A673 (cell line): ENCODE measurements around the gene ZER1. TPM values are rescaled to one million over a fixed set of nuclear protein-coding genes. Genes with fewer than 3 reads are reported as not detected.

Experiments
- BruUV-seq: library from RNA; stranded (reverse); fragments of 400-500 nt; replicated peaks from 2 replicates; lab custom pipeline; 2021; lab: Mats Ljungman, UMichigan
- CTCF ChIA-PET: fragments of 300-600 bp; sonication (Branson Sonifier 250); formaldehyde crosslinking; loops from one replicate; lab custom pipeline; 2022; ENCODE audit warnings: antibody characterized with exemption; lab: Charles Lee
- POLR2A ChIA-PET: fragments of 300-600 bp; sonication (Branson Sonifier 250); formaldehyde crosslinking; loops from one replicate; lab custom pipeline; 2022; ENCODE audit warnings: antibody characterized with exemption; ENCODE audit not compliant: low non-redundant PET; lab: Charles Lee
- DNase-seq: peaks from one replicate; pipeline ENCODE4 v3.0.0-alpha.2; 2015; ENCODE audit warnings: low spot score
- H3K27ac ChIP-seq: fragments of 200-600 bp; sonication (generic); 2 replicates; pipeline ENCODE4 v1.5.1; 2016; ENCODE audit warnings: mixed run types, low read depth, mild to moderate bottlenecking, mixed read lengths, antibody characterized with exemption, low read length; ENCODE audit not compliant: poor library complexity, severe bottlenecking
- H3K27me3 ChIP-seq: fragments of 200-600 bp; sonication (generic); replicated peaks from 2 replicates; pipeline ENCODE4 v1.6.1; 2017; ENCODE audit warnings: mixed run types, low read depth, mild to moderate bottlenecking, mixed read lengths, antibody characterized with exemption, low read length; ENCODE audit not compliant: insufficient read depth, poor library complexity
- H3K36me3 ChIP-seq: fragments of 200-600 bp; sonication (generic); 2 replicates; pipeline ENCODE4 v1.6.1; 2016; ENCODE audit warnings: mixed run types, mild to moderate bottlenecking, mixed read lengths, antibody characterized with exemption, low read length; ENCODE audit not compliant: insufficient read depth, poor library complexity, severe bottlenecking
- H3K4me1 ChIP-seq: fragments of 200-600 bp; sonication (generic); 2 replicates; pipeline ENCODE4 v1.6.1; 2017; ENCODE audit warnings: mixed run types, mild to moderate bottlenecking, mixed read lengths, antibody characterized with exemption, low read length; ENCODE audit not compliant: insufficient read depth, poor library complexity, severe bottlenecking
- H3K4me3 ChIP-seq: fragments of 200-600 bp; sonication (generic); 2 replicates; pipeline ENCODE4 v1.5.1; 2016; ENCODE audit warnings: low read depth, mixed run types, mild to moderate bottlenecking, mixed read lengths, low read length; ENCODE audit not compliant: poor library complexity, severe bottlenecking
- H3K9me3 ChIP-seq: fragments of 200-600 bp; sonication (generic); 2 replicates; pipeline ENCODE4 v1.6.1; 2016; ENCODE audit warnings: mixed run types, low read depth, mild to moderate bottlenecking, mixed read lengths, antibody characterized with exemption, low read length; ENCODE audit not compliant: poor library complexity, severe bottlenecking
- CTCF ChIP-seq: fragments of 300-800, 200-600 bp; sonication (generic); conservative IDR thresholded peaks from 2 replicates; pipeline ENCODE4 v1.5.1; 2017; ENCODE audit warnings: low read depth, mild to moderate bottlenecking, antibody characterized with exemption, low read length, moderate library complexity, mixed read lengths
- EZH2 ChIP-seq: fragments of 200-600 bp; sonication (generic); IDR thresholded peaks from 2 replicates; pipeline ENCODE4 v1.6.1; 2017; ENCODE audit warnings: borderline replicate concordance, low read depth, mild to moderate bottlenecking, mixed read lengths, antibody characterized with exemption, low read length; ENCODE audit not compliant: poor library complexity, severe bottlenecking
- intact Hi-C: fragments of 100-400 bp; cut with micrococcal nuclease; formaldehyde crosslinking; loops from one replicate; pipeline ENCODE4 v1.10.0; 2022; ENCODE audit not compliant: unreplicated experiment
- total RNA-seq: library from RNA; stranded (reverse); gene quantifications from 2 replicates; pipeline ENCODE4 v1.2.3, GENCODE V29; 2021

ZER1 gene
- total RNA-seq, 1 experiment from 2014 or later: 12.9 TPM

GRCh38 chr9:128703616-128704355 lies 67.9 kb downstream of the ZER1 start:
- Histone ChIP-seq H3K4me3 (peak overlapping the region; percentile 82), H3K9me3 (no peaks in the 10 kb centered on the region), H3K36me3 (peaks cover 3% of the 10 kb centered on the region), H3K27me3 (no peaks in the 10 kb centered on the region), H3K4me1 (peaks cover 5% of the 10 kb centered on the region), H3K27ac (peak overlapping the region; percentile 76)
- TF ChIP-seq CTCF: no peak
- TF ChIP-seq EZH2: no peak
- intact Hi-C loops: loop anchor here (5.0 kb wide), 1 partner anchor 56 kb away; no protein-coding TSS in a partner anchor
- no peak for DNase-seq
- ChIA-PET CTCF (no interaction called here), POLR2A (no interaction called here)
- BruUV-seq: no TSS peak

- Histone ChIP-seq H3K27ac (peak overlapping the region; percentile 76), H3K4me1 (peaks cover 5% of the 10 kb centered on the region), H3K27me3 (no peaks in the 10 kb centered on the region), H3K36me3 (peaks cover 3% of the 10 kb centered on the region), H3K4me3 (peak overlapping the region; percentile 82), H3K9me3 (no peaks in the 10 kb centered on the region)
- intact Hi-C loops: loop anchor here (5.0 kb wide), 1 partner anchor 56 kb away; no protein-coding TSS in a partner anchor
- DNase-seq: peak; percentile 73
- POLR2A ChIA-PET: no interaction called here
- TF ChIP-seq CTCF (no peak), EZH2 (no peak)
- CTCF ChIA-PET: no interaction called here
- BruUV-seq: no TSS peak
These were observed 68.6 kb downstream of the ZER1 start for GRCh38 chr9:128702949-128703615.

- H3K4me3 ChIP-seq: peak within 1 kb of the TSS; percentile 82
- ChIA-PET POLR2A (interaction anchor here (0.7 kb wide), 1 partner anchor 117 kb away, joined by 4 read pairs; no protein-coding TSS in a partner anchor), CTCF (interaction anchor here (0.6 to 1.2 kb wide), 7 partner anchors 10 to 227 kb away, joined by 3 to 5 read pairs (median 4); partner anchors contain the start of gene ZDHHC12)
- peaks cover 3% of the 10 kb centered on the region for H3K36me3 ChIP-seq
- DNase-seq: peak; percentile 92
- H3K27me3 ChIP-seq: no peaks in the 10 kb centered on the region
- BruUV-seq: no TSS peak
- no peaks in the 10 kb centered on the region for H3K9me3 ChIP-seq
- intact Hi-C loops: loop anchor here (5.0 kb wide), 1 partner anchor 55 kb away; no protein-coding TSS in a partner anchor
- TF ChIP-seq EZH2: no peak
- TF ChIP-seq CTCF: peak; percentile 93
- H3K4me1 ChIP-seq: peaks cover 5% of the 10 kb centered on the region
- H3K27ac ChIP-seq: peak within 1 kb of the TSS; percentile 76
These were observed 69.2 kb downstream of the ZER1 start, which contains the start of gene PKN3 for GRCh38 chr9:128702445-128702948. Gene PKN3 (plus strand): TSS chr9:128702503. CDS start chr9:128702916, 413 bp downstream.
